NCI-H128 (cell line): ENCODE results near the gene NAA80.

Experiments
- DNase-seq: peaks from one replicate; lab custom pipeline; 2025; ENCODE audit not compliant: unreplicated experiment; lab: John Stamatoyannopoulos, UW

NAA80 gene

DNA sequence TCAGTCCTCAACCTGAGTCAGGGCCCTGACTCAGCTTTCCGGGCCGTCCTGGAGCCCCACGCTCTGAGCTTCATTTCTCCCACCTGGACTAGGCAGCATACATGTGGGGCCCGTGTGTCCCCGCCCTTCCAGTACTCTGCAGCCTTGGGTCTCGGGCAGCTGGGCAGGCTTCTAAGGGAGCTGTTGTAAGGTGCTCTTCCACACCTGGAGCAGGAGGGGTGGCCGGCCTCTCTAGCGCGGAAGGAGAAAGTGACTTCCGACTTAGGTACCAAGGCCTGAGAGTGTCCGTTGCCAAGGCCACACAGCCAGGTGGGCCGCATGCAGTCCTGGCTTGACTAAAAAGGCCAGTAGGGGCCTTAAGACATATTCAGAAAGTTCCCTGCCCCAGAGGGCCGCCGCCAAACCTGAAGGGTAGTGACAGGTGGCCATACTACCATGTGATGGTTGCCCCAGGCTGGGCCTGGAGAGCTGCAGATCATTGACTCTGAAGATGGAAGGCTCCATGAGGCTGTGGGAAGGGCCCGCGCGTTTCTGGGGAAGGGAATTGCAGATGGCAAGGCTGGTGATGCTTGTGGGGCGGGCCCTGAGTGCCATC lies 39.7 kb downstream of the NAA80 start:
- DNase-seq = no peak

DNA sequence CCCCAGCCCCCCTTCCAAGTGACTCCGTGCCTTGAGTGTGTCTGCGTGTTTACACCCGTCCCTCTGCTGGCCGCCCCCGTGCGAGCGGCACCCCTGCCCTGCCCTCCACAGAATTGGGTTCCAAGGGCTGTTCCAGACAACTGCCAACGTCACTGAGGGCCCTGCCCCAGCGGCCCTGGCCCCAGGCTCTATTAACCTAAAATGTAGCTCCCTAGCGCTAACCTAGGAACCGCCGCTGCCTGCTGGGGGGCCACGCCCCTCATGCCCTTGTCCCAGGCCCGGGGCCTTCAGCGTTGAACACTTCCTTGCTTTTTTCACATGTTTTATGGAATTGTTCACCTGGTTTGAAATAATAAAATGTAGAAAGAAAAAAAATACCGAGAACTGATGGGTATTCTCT lies 40.2 kb downstream of the NAA80 start:
- no peak for DNase-seq

GRCh38 chr3:50258029-50258680 lies 41.0 kb downstream of the NAA80 start:
- no peak for DNase-seq

GRCh38 chr3:50256978-50257890 lies 42.0 kb downstream of the NAA80 start:
- no peak for DNase-seq

- no peak for DNase-seq
These were observed 44.0 kb downstream of the NAA80 start for GRCh38 chr3:50255251-50255615.

DNA sequence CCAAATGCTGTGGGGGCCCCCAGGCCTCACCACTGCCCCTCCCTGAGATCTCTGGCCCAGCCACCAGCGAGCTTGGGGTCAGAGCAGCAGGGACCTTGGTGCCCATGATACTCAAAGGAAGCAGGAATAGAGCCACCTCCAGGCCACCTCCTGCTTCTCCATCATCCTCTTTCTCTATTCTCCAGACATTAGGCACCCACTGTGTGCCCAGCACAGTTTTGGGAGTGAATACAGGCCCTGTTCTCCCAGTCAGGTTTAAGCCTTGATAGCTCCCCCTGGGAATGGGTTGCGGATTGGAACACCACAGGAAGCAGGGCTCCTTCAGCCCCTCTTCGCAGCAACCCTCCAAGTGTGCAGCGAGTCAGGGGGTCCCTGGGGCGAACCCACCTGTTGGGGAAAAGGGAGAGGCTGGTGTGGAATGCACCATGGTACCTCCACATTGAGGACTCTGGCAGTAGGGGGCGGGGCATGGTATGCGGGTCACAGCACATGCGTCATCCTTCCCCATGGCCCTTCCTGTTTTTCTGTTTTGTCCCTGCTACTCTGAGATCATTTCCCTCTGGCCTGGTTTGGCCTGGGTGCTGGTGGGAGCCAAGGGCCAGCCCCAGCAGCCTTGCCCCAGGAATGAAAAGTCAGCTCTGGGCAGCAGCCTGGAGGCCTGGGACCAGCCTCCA lies 44.5 kb downstream of the NAA80 start:
- DNase-seq = no peak

- DNase-seq = no peak
These were observed 48.0 kb downstream of the NAA80 start for GRCh38 chr3:50251220-50251619.

- no peak for DNase-seq
These were observed 48.7 kb downstream of the NAA80 start for GRCh38 chr3:50250514-50250913.

GRCh38 chr3:50249457-50249856 lies 49.7 kb downstream of the NAA80 start:
- no peak for DNase-seq

DNA sequence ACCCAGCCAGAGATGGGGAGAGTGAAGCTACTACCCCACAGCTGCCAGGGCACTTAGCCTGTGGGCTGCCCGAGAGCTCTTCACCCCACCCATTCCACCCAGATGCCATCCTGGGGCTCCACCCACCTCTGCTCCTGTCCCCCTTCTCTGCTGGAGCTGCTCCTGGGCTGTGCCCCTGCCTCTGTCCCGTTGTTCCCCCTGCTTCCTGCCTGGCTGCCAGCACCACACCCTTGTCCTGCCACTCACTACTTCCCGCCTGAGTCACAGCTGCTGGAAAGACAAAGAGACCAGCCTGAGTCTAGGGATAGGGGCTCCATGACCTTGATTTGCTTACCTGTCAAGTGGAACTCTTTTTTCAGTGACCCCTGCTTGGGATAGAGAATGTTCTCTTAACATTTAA lies 50.8 kb downstream of the NAA80 start:
- no peak for DNase-seq

DNA sequence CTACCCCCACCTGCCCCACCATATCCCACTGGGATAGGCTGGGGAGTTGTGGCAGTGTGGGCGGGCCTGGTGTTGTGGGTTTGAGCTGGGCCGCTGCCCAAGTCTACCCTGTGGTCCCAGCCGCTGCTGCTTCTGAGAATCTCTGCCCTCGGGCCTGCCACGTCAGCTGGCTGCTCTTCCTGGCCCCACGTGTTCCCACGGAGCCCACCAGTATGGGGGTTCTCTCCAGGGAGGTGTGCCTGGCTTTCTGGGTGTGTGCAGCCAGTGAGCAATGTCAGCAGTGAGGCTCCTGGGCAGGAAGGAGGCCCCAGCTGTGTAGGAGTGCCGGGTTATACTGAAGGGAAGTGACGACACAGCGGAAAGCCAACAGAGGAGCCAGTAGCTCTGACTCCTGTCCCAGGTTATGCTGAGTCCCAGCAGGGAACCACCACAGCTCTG lies 52.7 kb downstream of the NAA80 start:
- DNase-seq = no peak
